Gastrocnemius medialis (tissue), 4 donors: ENCODE results near the gene RPS6KA2. TPM values are rescaled to one million over a fixed set of nuclear protein-coding genes. Genes with fewer than 3 reads are reported as not detected.

Source experiments
- ATAC-seq, 2 donors: fragments of 150-250 bp; one replicate each; pipeline ENCODE4 v1.9.1; 2016
- DNase-seq, 2 donors: peaks; one replicate each; pipeline ENCODE4 v3.0.0-alpha.2; 2019
- H3K27ac ChIP-seq, 4 donors: fragments of 200-600 bp; sonication (generic); 1 replicate in 1 of 4; 2 replicates in 3 of 4; pipeline ENCODE4 v1.5.1; 2016 to 2018; ENCODE audit warnings: mild to moderate bottlenecking in 2 of 4, moderate library complexity in 1 of 4
- H3K27me3 ChIP-seq, 3 donors: fragments of 200-600 bp; sonication (generic) in 2 of 3; 1 replicate in 1 of 3; 2 replicates in 2 of 3; pipeline versions ENCODE4 v1.5.1 to v1.6.0; 2016 to 2019; ENCODE audit warnings: mild to moderate bottlenecking in 1 of 3, moderate library complexity in 1 of 3
- H3K36me3 ChIP-seq, 2 donors: fragments of 200-600 bp; sonication (generic) in 1 of 2; one replicate each; pipeline ENCODE4 v1.5.1; 2017 to 2018
- H3K4me1 ChIP-seq, 2 donors: fragments of 200-600 bp; sonication (generic) in 1 of 2; one replicate each; pipeline ENCODE4 v1.5.1; 2016 to 2017; ENCODE audit warnings: mild to moderate bottlenecking in 2 of 2
- H3K4me3 ChIP-seq, 4 donors: fragments of 200-600 bp; sonication (generic) in 3 of 4; 1 replicate in 1 of 4; 2 replicates in 3 of 4; pipeline ENCODE4 v1.5.1; 2016 to 2019; ENCODE audit warnings: mild to moderate bottlenecking in 2 of 4
- H3K9me3 ChIP-seq, 3 donors: fragments of 200-600 bp; sonication (generic) in 2 of 3; 1 replicate in 1 of 3; 2 replicates in 2 of 3; pipeline ENCODE4 v1.5.1; 2016 to 2019
- CTCF ChIP-seq, 5 experiments: fragments of 450-650 bp in 3 of 5; fragments of 200-600 bp in 2 of 5; sonication (generic) in 2 of 5; IDR thresholded peaks in 4 of 5; conservative IDR thresholded peaks in 1 of 5; 1 replicate in 4 of 5; 2 replicates in 1 of 5; pipeline ENCODE4 v1.5.1; 2016 to 2019; ENCODE audit warnings: antibody characterized with exemption in 5 of 5, mild to moderate bottlenecking in 3 of 5, moderate library complexity in 3 of 5
- POLR2A ChIP-seq, 2 donors: fragments of 450-650 bp; IDR thresholded peaks; one replicate each; pipeline ENCODE4 v1.6.1; 2017; ENCODE audit warnings: antibody characterized with exemption in 2 of 2, mild to moderate bottlenecking in 2 of 2, moderate library complexity in 2 of 2
- in situ Hi-C, 4 donors: fragments of 200-750 bp; cut with MboI; loops; one replicate each; pipeline versions ENCODE4 v1.15.0 to v1.8.0; 2017; ENCODE audit warnings: low sequenced_read_pairs in 4 of 4
- intact Hi-C: fragments of 100-400 bp; cut with DNase I; formaldehyde crosslinking; loops from one replicate; pipeline ENCODE4 v1.15.1; 2023; ENCODE audit warnings: low total_unique reads
- total RNA-seq, 4 donors: library from RNA; depleted of rRNA; stranded (reverse); fragments of >200 nt; gene quantifications; one replicate each; pipeline versions ENCODE4 v1.1.0 to v1.2.3, GENCODE V29; 2016

RPS6KA2 gene
- total RNA-seq, 4 donors from 2014 or later = 18.7 to 35.7 (median 27.4) TPM

- Histone ChIP-seq H3K36me3 (no peaks in the 10 kb centered on the region), H3K27ac (peak overlapping the region; percentile 68 to 77 (median 74)), H3K27me3 (no peaks in the 10 kb centered on the region), H3K4me1 (peaks cover 11 to 35% of the 10 kb centered on the region in 2 donors), H3K9me3 (no peaks in the 10 kb centered on the region), H3K4me3 (no peak overlapping the region)
- DNase-seq (no peak), ATAC-seq (no peak)
- in situ Hi-C loops (no loop called here), intact Hi-C loops (no loop called here)
- no peak for TF ChIP-seq POLR2A (IDR thresholded peaks at IDR 0.05)
These were observed 27.8 kb downstream of the RPS6KA2 start for GRCh38 chr6:166599205-166599604.

- in situ Hi-C loops (no loop called here), intact Hi-C loops (no loop called here)
- H3K36me3 ChIP-seq = no peaks in the 10 kb centered on the region
These were observed 28.5 kb downstream of the RPS6KA2 start for GRCh38 chr6:166598441-166599138.

GRCh38 chr6:166597711-166598440 lies 29.2 kb downstream of the RPS6KA2 start:
- Histone ChIP-seq H3K9me3 (no peaks in the 10 kb centered on the region), H3K36me3 (no peaks in the 10 kb centered on the region), H3K27me3 (no peaks in the 10 kb centered on the region), H3K4me3 (no peak overlapping the region), H3K27ac (peak overlapping the region; percentile 29 to 74 (median 71)), H3K4me1 (peaks cover 11 to 35% of the 10 kb centered on the region in 2 donors)
- no peak for ATAC-seq
- in situ Hi-C loops = no loop called here
- DNase-seq = no peak
- TF ChIP-seq CTCF (IDR thresholded peaks at IDR 0.05 in 4 of 5, conservative IDR thresholded peaks at IDR 0.05 in 1 of 5) (no peak), POLR2A (IDR thresholded peaks at IDR 0.05) (no peak)
- intact Hi-C loops = loop anchor here (1.0 kb wide), 1 partner anchor 9 kb away; no protein-coding TSS in a partner anchor

More at GRCh38 chr6:166598441-166599138, 28.5 kb downstream of the RPS6KA2 start:
- TF ChIP-seq POLR2A (IDR thresholded peaks at IDR 0.05) (no peak), CTCF (IDR thresholded peaks at IDR 0.05 in 4 of 5, conservative IDR thresholded peaks at IDR 0.05 in 1 of 5) (no peak)
- H3K9me3 ChIP-seq = no peaks in the 10 kb centered on the region
- peak overlapping the region; percentile 68 to 77 (median 74) for H3K27ac ChIP-seq
- no peak overlapping the region for H3K4me3 ChIP-seq
- no peaks in the 10 kb centered on the region for H3K27me3 ChIP-seq
- ATAC-seq (peak; percentile 78 to 92), DNase-seq (peak in 1 of 2 donors; percentile 46)
- peaks cover 11 to 35% of the 10 kb centered on the region in 2 donors for H3K4me1 ChIP-seq

GRCh38 chr6:166596776-166597507 lies 30.1 kb downstream of the RPS6KA2 start:
- Histone ChIP-seq H3K36me3 (no peaks in the 10 kb centered on the region), H3K4me1 (peaks cover 11 to 38% of the 10 kb centered on the region in 2 donors), H3K9me3 (no peaks in the 10 kb centered on the region), H3K27me3 (no peaks in the 10 kb centered on the region), H3K27ac (peak overlapping the region; percentile 29 to 74 (median 61)), H3K4me3 (no peak overlapping the region)
- DNase-seq = no peak
- no peak for ATAC-seq
- in situ Hi-C loops = no loop called here
- intact Hi-C loops = loop anchor here (1.0 kb wide), 1 partner anchor 8 kb away; no protein-coding TSS in a partner anchor
- TF ChIP-seq POLR2A (IDR thresholded peaks at IDR 0.05) = no peak
- TF ChIP-seq CTCF (IDR thresholded peaks at IDR 0.05 in 4 of 5, conservative IDR thresholded peaks at IDR 0.05 in 1 of 5) = no peak
